GM19467 (cell line): ENCODE measurements around the gene MRTFB.

Experiments used
- ATAC-seq: cut with Tn5 transposase; IDR thresholded peaks from one replicate; pipeline ENCODE4 v1.9.1; 2021; ENCODE audit warnings: mild to moderate bottlenecking, moderate library complexity; ENCODE audit not compliant: unreplicated experiment

The MRTFB gene

GRCh38 chr16:14128097-14128496 is 57.0 kb downstream of the MRTFB start:
- ATAC-seq, result no peak

- ATAC-seq, result no peak
These were observed 58.4 kb downstream of the MRTFB start for GRCh38 chr16:14129502-14129901.

GRCh38 chr16:14131774-14132695 is 60.9 kb downstream of the MRTFB start:
- ATAC-seq, result no peak

GRCh38 chr16:14132696-14133048 is 61.6 kb downstream of the MRTFB start:
- ATAC-seq, result peak; percentile 80

GRCh38 chr16:14133907-14134306 is 62.8 kb downstream of the MRTFB start:
- ATAC-seq, result no peak

GRCh38 chr16:14135704-14136103 is 64.6 kb downstream of the MRTFB start:
- no peak for ATAC-seq

GRCh38 chr16:14139872-14140271 is 68.8 kb downstream of the MRTFB start:
- ATAC-seq, result no peak

GRCh38 chr16:14140923-14141322 is 69.8 kb downstream of the MRTFB start:
- no peak for ATAC-seq

GRCh38 chr16:14146445-14146844 is 75.3 kb downstream of the MRTFB start:
- no peak for ATAC-seq

- no peak for ATAC-seq
These were observed 76.9 kb downstream of the MRTFB start for GRCh38 chr16:14148016-14148415.

GRCh38 chr16:14148569-14148968 is 77.5 kb downstream of the MRTFB start:
- no peak for ATAC-seq

- no peak for ATAC-seq
These were observed 79.7 kb downstream of the MRTFB start for GRCh38 chr16:14150796-14151195.

- ATAC-seq, result no peak
These were observed 80.3 kb downstream of the MRTFB start for GRCh38 chr16:14151256-14152030.

- no peak for ATAC-seq
These were observed 84.6 kb downstream of the MRTFB start for GRCh38 chr16:14155572-14156190.

- ATAC-seq, result no peak
These were observed 94.0 kb downstream of the MRTFB start for GRCh38 chr16:14164916-14165662.

- no peak for ATAC-seq
These were observed 97.0 kb downstream of the MRTFB start for GRCh38 chr16:14168146-14168545.

- ATAC-seq, result no peak
These were observed 101.2 kb downstream of the MRTFB start for GRCh38 chr16:14172200-14172809.

GRCh38 chr16:14175086-14175485 is 104.0 kb downstream of the MRTFB start:
- no peak for ATAC-seq

- no peak for ATAC-seq
These were observed 106.6 kb downstream of the MRTFB start for GRCh38 chr16:14177704-14178103.

- no peak for ATAC-seq
These were observed 108.0 kb downstream of the MRTFB start for GRCh38 chr16:14179116-14179515.
